ENCODE data around the gene RNF215.

The RNF215 gene

DNA sequence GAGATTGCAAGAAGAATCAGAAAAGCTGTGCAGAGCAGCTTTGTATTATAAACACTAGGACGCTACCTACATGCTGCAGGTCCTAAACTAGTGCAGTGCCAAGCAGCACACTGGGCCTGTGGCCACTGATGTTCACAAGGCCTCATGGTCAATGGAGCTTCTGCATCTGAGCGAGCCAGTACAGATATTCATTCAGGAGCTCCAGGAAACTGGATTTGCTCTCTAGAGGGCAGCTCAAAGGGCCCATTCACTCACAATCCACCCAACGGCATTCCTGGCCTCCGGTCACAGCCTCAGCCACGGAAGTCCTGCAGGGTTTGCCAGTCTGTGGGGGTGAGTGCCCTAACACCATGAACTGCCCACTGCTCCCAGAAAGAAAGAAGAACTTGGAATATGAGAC is 54.7 kb downstream of the RNF215 start:
- no peak for DNase-seq (ENCODE audit: low read depth)

Measured in stimulated activated CD8-positive, alpha-beta memory T cell treated with anti-CD3 and anti-CD28 coated beads, Interleukin-12 subunit alpha, Interleukin-12 subunit beta, amount 100 ng/mL, for 4 hours (primary cell).